ENCODE results near the gene CMTM1. TPM values are rescaled to one million over a fixed set of nuclear protein-coding genes. Genes with fewer than 3 reads are reported as not detected.

Gene CMTM1
- total and polyA plus RNA-seq, 10 donors, result 0.15 to 19.0 (median 4.2) TPM

- 88 to 93% (median 90%) methylated on average over 4 of the region's 4 CpGs for WGBS, 5 donors
- H3K27me3 ChIP-seq (replicated peaks in 1 of 7), result peaks cover 0 to 34% (median 19%) of the 10 kb centered on the region in 7 donors
- H3K36me3 ChIP-seq, result no peaks in the 10 kb centered on the region
- no peak overlapping the region for H3K27ac ChIP-seq
- H3K4me3 ChIP-seq, result no peak overlapping the region
- peaks cover 0 to 33% (median 22%) of the 10 kb centered on the region in 6 donors for H3K4me1 ChIP-seq
- no peak for DNase-seq
- intact Hi-C loops (cut with DNase I; ENCODE audit: low total_unique reads), result no loop called here
- H3K9me3 ChIP-seq, result no peaks in the 10 kb centered on the region
- TF ChIP-seq POLR2A (IDR thresholded peaks at IDR 0.05), result no peak
These were observed 14.5 kb downstream of the CMTM1 start for GRCh38 chr16:66580605-66581209.

DNA sequence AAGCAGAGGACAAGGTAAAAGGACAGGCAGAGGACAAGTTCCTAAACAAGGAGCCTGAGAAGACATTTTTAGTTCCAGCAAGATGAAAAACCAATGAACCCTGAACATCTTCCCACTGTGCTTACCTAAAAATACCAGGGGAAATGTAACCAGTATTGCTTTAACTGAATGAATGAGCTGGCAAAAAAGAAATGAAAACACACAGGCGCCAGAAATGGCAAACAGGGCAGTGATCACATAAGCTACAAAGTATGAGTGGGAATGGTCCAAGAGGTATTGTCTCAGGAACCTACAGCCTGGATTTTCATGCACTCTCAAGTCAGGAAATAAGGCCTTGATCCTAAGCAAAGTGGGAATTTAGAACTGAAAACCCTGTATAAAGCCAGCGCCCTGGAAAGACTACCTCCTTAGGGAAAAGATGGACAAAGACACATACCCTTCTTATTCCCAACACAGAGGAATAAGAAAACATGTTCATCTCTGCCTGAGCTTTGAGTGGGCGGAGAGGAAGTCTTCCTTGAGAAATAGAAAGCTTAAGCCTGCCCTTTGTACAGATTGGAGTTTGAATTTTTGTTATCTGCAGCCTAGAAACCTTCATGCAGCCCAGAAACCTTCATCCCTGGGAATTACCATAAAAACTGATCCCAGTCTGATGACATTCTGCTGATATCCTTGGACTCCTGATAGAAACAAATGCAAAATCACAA, 15.2 kb downstream of the CMTM1 start:
- H3K27ac ChIP-seq, result no peak overlapping the region
- no peak for DNase-seq
- H3K27me3 ChIP-seq (replicated peaks in 1 of 7), result peaks cover 0 to 32% (median 19%) of the 10 kb centered on the region in 7 donors
- WGBS, 5 donors, result 61 to 89% (median 85%) methylated on average over 3 of the region's 3 CpGs
- H3K4me3 ChIP-seq, result no peak overlapping the region
- no peaks in the 10 kb centered on the region for H3K9me3 ChIP-seq
- TF ChIP-seq CTCF (IDR thresholded peaks at IDR 0.05 in 8 of 11, conservative IDR thresholded peaks at IDR 0.05 in 3 of 11) (no peak), POLR2AphosphoS5 (IDR thresholded peaks at IDR 0.05) (no peak), POLR2A (IDR thresholded peaks at IDR 0.05) (no peak)
- H3K36me3 ChIP-seq, result no peaks in the 10 kb centered on the region
- H3K4me1 ChIP-seq, result peaks cover 0 to 40% (median 27%) of the 10 kb centered on the region in 6 donors
- intact Hi-C loops (cut with DNase I; ENCODE audit: low total_unique reads), result no loop called here

DNA sequence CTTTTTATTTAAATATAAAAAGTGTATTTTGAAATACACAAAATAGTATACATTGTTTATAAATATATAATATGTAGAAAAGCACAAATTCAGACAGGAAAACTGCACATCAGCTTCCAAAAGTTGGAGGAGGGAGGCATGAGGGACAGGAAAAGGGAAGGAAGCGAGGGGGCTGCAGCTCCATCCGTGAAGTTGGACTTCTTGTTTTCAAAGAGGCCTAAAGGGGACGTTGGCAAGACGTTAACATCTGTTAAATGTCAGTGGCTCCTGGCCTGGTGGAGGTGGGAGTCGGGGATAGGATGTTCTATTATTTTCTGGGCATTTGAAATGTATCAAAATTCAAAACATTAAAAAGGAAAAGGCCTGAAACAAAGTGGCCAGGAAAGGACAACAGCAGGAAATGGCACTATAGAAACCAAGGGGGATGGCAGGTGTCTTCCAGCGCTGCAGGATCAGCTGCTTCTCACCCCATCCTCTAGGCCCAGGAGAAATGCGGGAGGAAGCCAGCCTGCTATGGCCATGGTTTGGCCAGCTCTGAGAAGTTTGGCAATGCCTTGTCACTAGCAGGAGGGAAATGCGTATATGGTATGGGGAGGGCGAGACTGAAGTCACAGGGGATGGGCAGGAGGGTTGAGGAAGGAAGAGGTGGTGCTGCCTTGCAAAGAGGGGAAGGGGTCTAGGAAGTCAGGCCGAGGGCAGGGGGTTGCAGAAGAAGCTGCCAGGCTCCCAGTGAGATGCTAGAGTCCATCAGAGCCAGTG, 19.4 kb downstream of the CMTM1 start:
- Histone ChIP-seq H3K9me3 (no peaks in the 10 kb centered on the region), H3K27me3 (replicated peaks in 1 of 7) (no peaks in the 10 kb centered on the region), H3K4me3 (peak overlapping the region in 1 of 8 donors; percentile 29), H3K4me1 (peaks cover 0 to 57% (median 42%) of the 10 kb centered on the region in 6 donors), H3K27ac (peak overlapping the region in 6 of 8 donors; percentile 35 to 86 (median 62)), H3K36me3 (no peaks in the 10 kb centered on the region)
- TF ChIP-seq POLR2A (IDR thresholded peaks at IDR 0.05), result no peak
- TF ChIP-seq POLR2AphosphoS5 (IDR thresholded peaks at IDR 0.05), result peak in 2 of 3 donors; percentile 13 to 69
- no peak for TF ChIP-seq CTCF (IDR thresholded peaks at IDR 0.05 in 8 of 11, conservative IDR thresholded peaks at IDR 0.05 in 3 of 11)
- intact Hi-C loops (cut with DNase I; ENCODE audit: low total_unique reads), result no loop called here
- no peak for DNase-seq
- 21 to 40% (median 34%) methylated on average over 10 of the region's 10 CpGs for WGBS, 5 donors

DNA sequence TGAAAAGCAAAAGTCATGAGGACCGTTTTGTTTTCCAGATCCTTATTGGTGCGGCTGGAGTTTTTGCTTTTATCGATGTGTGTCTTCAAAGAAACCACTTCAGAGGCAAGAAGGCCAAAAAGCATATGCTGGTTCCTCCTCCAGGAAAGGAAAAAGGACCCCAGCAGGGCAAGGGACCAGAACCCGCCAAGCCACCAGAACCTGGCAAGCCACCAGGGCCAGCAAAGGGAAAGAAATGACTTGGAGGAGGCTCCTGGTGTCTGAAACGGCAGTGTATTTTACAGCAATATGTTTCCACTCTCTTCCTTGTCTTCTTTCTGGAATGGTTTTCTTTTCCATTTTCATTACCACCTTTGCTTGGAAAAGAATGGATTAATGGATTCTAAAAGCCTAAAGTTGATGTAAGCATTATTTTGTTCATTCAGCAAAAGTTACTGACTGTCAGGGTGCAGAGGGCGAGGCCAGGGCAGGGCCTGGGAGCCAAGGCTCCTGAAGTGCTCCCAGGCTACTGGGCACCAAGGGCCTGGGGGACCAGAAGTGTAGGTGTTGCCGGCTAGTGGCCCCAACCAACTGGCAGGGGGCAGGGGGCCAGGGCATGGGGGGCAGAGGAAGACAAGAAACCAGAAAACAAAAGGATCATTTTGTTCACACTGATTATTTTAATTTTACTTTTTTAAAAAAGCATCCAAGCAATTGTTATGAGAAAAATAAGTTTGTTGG, 21.8 kb downstream of the CMTM1 start:
- intact Hi-C loops (cut with DNase I; ENCODE audit: low total_unique reads), result no loop called here
- peak overlapping the region in 5 of 8 donors; percentile 23 to 86 (median 69) for H3K27ac ChIP-seq
- H3K4me1 ChIP-seq, result peaks cover 0 to 64% (median 45%) of the 10 kb centered on the region in 6 donors
- H3K9me3 ChIP-seq, result no peaks in the 10 kb centered on the region
- WGBS, 5 donors, result 41 to 57% (median 47%) methylated on average over 7 of the region's 7 CpGs
- no peak for DNase-seq
- peak overlapping the region in 4 of 8 donors; percentile 8 to 29 (median 21) for H3K4me3 ChIP-seq
- no peak for TF ChIP-seq POLR2AphosphoS5 (IDR thresholded peaks at IDR 0.05)
- TF ChIP-seq CTCF (IDR thresholded peaks at IDR 0.05 in 8 of 11, conservative IDR thresholded peaks at IDR 0.05 in 3 of 11), result no peak
- no peak for TF ChIP-seq POLR2A (IDR thresholded peaks at IDR 0.05)
- H3K36me3 ChIP-seq, result no peaks in the 10 kb centered on the region
- no peaks in the 10 kb centered on the region for H3K27me3 ChIP-seq (replicated peaks in 1 of 7)

All from spleen (tissue), 11 donors.